OCI-LY3 (cell line): Measurements from ENCODE around the gene NFIA.

Experiments
- EZH2phosphoT487 ChIP-seq: fragments of 200-600 bp; shearing (Covaris generic); IDR thresholded peaks from 2 replicates; pipeline ENCODE4 v1.6.1; 2018; ENCODE audit warnings: antibody characterized with exemption, mixed run types, low read depth
- TF ChIP-seq, protein P1 (sequence below): fragments of 200-600, 300-600 bp; sonication (generic); IDR thresholded peaks from 2 replicates; pipeline ENCODE4 v1.5.1; 2014; ENCODE audit warnings: antibody characterized with exemption, low read length, low read depth

DNA sequence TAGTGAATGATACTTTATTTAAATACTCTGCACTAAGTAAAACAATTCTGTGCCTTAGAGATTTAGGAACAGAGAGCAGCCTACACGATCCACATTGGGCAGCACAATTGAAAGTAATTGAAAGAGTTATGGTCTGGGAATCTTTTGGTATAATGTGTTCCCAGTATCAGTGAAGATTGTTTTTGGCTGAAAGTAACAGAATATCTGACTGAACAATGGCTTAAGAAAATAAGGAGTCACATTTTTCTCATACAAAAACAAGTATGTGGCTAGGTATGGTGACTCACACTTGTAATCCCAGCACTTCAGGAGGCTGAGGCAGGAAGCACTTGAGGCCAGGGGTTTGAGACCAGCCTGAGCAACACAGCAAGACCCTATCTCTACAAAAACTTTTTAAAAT lies 306.2 kb downstream of the NFIA start:
- TF ChIP-seq, protein P1, sequence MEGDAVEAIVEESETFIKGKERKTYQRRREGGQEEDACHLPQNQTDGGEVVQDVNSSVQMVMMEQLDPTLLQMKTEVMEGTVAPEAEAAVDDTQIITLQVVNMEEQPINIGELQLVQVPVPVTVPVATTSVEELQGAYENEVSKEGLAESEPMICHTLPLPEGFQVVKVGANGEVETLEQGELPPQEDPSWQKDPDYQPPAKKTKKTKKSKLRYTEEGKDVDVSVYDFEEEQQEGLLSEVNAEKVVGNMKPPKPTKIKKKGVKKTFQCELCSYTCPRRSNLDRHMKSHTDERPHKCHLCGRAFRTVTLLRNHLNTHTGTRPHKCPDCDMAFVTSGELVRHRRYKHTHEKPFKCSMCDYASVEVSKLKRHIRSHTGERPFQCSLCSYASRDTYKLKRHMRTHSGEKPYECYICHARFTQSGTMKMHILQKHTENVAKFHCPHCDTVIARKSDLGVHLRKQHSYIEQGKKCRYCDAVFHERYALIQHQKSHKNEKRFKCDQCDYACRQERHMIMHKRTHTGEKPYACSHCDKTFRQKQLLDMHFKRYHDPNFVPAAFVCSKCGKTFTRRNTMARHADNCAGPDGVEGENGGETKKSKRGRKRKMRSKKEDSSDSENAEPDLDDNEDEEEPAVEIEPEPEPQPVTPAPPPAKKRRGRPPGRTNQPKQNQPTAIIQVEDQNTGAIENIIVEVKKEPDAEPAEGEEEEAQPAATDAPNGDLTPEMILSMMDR, result no peak
- no peak for TF ChIP-seq EZH2phosphoT487
